ENCODE measurements around the gene HOMER3. TPM values are rescaled to one million over a fixed set of nuclear protein-coding genes. Genes with fewer than 3 reads are reported as not detected.

Gene HOMER3
- total RNA-seq, 1 donor from 2014 or later, result 106 TPM

- DNase-seq (ENCODE audit: low read depth), result no peak
- TF ChIP-seq, protein P1, sequence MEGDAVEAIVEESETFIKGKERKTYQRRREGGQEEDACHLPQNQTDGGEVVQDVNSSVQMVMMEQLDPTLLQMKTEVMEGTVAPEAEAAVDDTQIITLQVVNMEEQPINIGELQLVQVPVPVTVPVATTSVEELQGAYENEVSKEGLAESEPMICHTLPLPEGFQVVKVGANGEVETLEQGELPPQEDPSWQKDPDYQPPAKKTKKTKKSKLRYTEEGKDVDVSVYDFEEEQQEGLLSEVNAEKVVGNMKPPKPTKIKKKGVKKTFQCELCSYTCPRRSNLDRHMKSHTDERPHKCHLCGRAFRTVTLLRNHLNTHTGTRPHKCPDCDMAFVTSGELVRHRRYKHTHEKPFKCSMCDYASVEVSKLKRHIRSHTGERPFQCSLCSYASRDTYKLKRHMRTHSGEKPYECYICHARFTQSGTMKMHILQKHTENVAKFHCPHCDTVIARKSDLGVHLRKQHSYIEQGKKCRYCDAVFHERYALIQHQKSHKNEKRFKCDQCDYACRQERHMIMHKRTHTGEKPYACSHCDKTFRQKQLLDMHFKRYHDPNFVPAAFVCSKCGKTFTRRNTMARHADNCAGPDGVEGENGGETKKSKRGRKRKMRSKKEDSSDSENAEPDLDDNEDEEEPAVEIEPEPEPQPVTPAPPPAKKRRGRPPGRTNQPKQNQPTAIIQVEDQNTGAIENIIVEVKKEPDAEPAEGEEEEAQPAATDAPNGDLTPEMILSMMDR (conservative IDR thresholded peaks at IDR 0.05; ENCODE audit: low read depth, low read length), result no peak
- H3K4me3 ChIP-seq (ENCODE audit: low read depth, low read length), result peak overlapping the region; percentile 28
Measured at GRCh38 chr19:18941628-18942354, 774 bp upstream of the HOMER3 start.

GRCh38 chr19:18939922-18940768 is 872 bp downstream of the HOMER3 start:
- TF ChIP-seq, protein P1 (conservative IDR thresholded peaks at IDR 0.05; ENCODE audit: low read depth, low read length), result no peak
- peak overlapping the region; percentile 98 for H3K4me3 ChIP-seq (ENCODE audit: low read depth, low read length)
- DNase-seq (ENCODE audit: low read depth), result no peak

GRCh38 chr19:18939163-18939562 is 1.9 kb downstream of the HOMER3 start:
- TF ChIP-seq, protein P1 (conservative IDR thresholded peaks at IDR 0.05; ENCODE audit: low read depth, low read length), result no peak
- H3K4me3 ChIP-seq (ENCODE audit: low read depth, low read length), result peak overlapping the region; percentile 98
- no peak for DNase-seq (ENCODE audit: low read depth)

- no peak for DNase-seq (ENCODE audit: low read depth)
- TF ChIP-seq, protein P1 (conservative IDR thresholded peaks at IDR 0.05; ENCODE audit: low read depth, low read length), result no peak
- no peak overlapping the region for H3K4me3 ChIP-seq (ENCODE audit: low read depth, low read length)
Measured at GRCh38 chr19:18933297-18933696, 7.7 kb downstream of the HOMER3 start.

DNA sequence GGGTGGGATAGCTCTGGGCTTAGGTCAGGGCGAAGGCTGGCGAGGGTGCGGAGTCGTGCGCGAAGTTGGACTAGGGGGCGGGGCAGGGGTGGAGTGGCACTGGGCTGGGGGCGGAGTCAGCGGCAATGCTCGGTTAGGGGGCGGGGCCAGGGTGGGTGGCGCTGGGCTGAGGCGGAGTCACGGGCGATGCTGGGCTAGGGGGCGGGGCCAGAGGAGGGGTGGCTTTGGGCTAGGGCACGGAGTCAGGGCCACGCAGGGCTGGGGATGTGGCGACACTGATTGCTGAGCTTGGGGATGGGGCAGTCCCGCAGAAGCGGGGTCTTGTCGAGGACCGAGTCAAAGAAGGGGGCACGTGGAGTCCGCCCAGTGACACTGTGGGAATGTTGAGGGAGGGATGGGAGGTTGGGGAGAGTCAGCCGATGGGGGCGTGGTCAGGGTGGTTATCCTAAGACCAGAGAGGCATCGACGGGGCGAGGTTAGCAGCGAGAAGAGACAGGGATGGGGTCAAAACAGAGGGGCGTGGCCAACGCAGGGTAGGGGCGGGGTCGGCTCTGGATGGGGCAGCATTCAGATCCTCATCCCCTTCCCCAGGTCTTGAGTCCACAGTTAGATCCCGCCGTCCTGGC is 8.7 kb downstream of the HOMER3 start:
- no peak for DNase-seq (ENCODE audit: low read depth)
- H3K4me3 ChIP-seq (ENCODE audit: low read depth, low read length), result no peak overlapping the region
- TF ChIP-seq, protein P1 (conservative IDR thresholded peaks at IDR 0.05; ENCODE audit: low read depth, low read length), result no peak

DNA sequence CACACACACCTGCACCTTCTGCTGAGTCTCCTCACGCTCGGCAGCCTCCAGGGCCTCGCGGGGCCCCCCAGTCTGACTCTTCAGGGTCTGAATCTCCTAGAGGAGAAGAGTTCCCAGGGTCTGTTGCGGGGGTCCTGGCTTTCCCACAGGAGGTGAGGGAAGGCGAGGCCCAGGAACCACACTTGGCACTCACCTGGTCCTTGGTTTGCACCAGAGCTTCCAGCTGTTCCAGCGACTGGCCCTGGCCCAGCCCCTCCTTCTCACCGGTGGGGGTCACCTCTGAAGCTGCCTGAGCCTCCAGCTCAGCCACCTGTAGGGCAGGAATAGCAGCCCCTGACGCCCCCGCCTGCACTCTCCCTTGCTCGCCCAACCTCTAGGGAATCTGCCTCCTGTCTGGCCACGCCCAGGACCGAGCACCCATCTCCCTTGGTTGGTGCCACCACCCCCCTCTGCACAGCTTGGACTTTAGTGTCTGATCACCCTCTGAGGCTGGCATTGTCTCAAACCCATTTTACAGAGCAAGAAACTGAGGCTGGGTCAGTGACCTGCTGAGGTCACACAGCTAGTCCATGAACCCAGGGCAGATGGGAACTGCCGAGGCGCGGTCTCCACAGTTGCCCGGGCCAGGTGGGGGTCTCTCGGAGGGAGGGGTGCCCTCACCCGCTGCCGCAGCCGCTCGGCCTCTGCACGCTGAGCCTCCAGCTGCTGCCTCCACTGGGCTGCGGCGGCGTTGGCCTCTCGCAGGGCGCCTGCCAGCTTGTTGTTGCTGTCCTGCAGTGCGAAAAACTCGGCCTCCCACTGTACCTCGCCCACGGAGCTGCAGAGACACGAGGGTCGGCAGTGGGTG is 9.5 kb downstream of the HOMER3 start:
- no peak overlapping the region for H3K4me3 ChIP-seq (ENCODE audit: low read depth, low read length)
- TF ChIP-seq, protein P1 (conservative IDR thresholded peaks at IDR 0.05; ENCODE audit: low read depth, low read length), result no peak
- no peak for DNase-seq (ENCODE audit: low read depth)
